RWPE2 (cell line): ENCODE measurements around the gene AOPEP.

Experiments
- ATAC-seq: fragments of 200-7000 bp; cut with Tn5 transposase; 3 replicates; pipeline ENCODE4 v1.9.1; 2021; ENCODE audit warnings: low read depth
- DNase-seq: peaks from one replicate; pipeline ENCODE4 v3.0.0-alpha.2; 2020; ENCODE audit warnings: low spot score
- H3K27ac ChIP-seq: fragments of 450-650 bp; 2 replicates; pipeline ENCODE4 v1.5.1; 2017; ENCODE audit warnings: mild to moderate bottlenecking; ENCODE audit not compliant: poor library complexity, severe bottlenecking
- H3K27me3 ChIP-seq: fragments of 250-450 bp; sonication (Bioruptor Pico); 2 replicates; pipeline ENCODE4 v1.5.1; 2021; ENCODE audit warnings: mild to moderate bottlenecking, moderate library complexity; ENCODE audit not compliant: insufficient read depth, poor library complexity, severe bottlenecking
- H3K36me3 ChIP-seq: fragments of 250-450 bp; sonication (Bioruptor Pico); 2 replicates; pipeline ENCODE4 v1.5.1; 2020; ENCODE audit warnings: low read depth, mild to moderate bottlenecking, moderate library complexity
- H3K4me1 ChIP-seq: fragments of 250-450 bp; sonication (Bioruptor Pico); 2 replicates; pipeline ENCODE4 v1.5.1; 2021; ENCODE audit warnings: mild to moderate bottlenecking, moderate library complexity; ENCODE audit not compliant: insufficient read depth, poor library complexity, severe bottlenecking
- H3K4me3 ChIP-seq: fragments of 250-450 bp; sonication (Bioruptor Pico); 2 replicates; pipeline ENCODE4 v1.5.1; 2021; ENCODE audit warnings: mild to moderate bottlenecking, moderate library complexity; ENCODE audit not compliant: severe bottlenecking
- H3K9me3 ChIP-seq: fragments of 250-450 bp; sonication (Bioruptor Pico); 2 replicates; pipeline ENCODE4 v1.5.1; 2021; ENCODE audit warnings: mild to moderate bottlenecking, moderate library complexity; ENCODE audit not compliant: severe bottlenecking
- TF ChIP-seq, protein P1 (sequence below): fragments of 450-650 bp; IDR thresholded peaks from one replicate; pipeline ENCODE4 v1.5.1; 2017; ENCODE audit warnings: mild to moderate bottlenecking, moderate library complexity; ENCODE audit not compliant: poor library complexity, severe bottlenecking

AOPEP gene

DNA sequence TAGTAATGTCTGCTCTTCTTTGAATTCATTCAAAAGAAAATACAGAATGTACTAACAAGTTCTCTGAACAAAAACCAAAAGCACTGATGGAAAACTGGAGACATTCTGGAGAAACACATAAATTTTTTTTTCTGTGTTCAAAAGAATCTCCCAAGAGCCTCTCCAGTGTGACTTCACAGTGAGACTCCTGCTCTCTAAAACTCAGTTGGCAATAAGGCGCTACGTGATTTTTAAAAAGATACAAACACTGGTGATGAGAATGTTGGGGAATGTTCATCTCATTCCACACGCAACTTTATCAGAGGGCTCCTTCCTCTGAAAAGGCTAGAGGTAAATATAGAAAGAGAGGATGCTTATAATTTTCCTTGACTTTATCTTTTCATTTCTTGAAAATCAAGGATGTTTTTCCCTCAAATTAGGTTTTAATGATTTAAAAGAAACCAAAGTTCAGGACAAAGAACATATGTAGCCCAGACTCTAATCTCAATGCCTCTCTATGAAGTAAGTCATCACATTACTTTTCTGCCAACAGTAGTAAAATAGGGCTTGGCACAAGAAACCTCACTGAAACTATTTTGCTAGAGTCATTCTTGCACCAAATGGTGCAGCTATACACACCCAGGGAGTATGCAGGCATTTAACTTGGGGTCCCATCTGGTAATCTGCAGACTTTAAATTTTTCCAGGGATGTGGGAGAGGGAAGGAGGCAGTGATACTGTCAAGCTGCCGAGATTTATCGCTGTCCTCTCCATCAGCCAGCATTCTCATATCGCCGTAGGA lies 12.9 kb upstream of the AOPEP start:
- Histone ChIP-seq H3K27ac (no peak overlapping the region), H3K4me3 (no peak overlapping the region), H3K9me3 (no peaks in the 10 kb centered on the region), H3K27me3 (no peaks in the 10 kb centered on the region), H3K4me1 (peaks cover 3% of the 10 kb centered on the region), H3K36me3 (no peaks in the 10 kb centered on the region)
- DNase-seq (no peak), ATAC-seq (no peak)
- TF ChIP-seq, protein P1, sequence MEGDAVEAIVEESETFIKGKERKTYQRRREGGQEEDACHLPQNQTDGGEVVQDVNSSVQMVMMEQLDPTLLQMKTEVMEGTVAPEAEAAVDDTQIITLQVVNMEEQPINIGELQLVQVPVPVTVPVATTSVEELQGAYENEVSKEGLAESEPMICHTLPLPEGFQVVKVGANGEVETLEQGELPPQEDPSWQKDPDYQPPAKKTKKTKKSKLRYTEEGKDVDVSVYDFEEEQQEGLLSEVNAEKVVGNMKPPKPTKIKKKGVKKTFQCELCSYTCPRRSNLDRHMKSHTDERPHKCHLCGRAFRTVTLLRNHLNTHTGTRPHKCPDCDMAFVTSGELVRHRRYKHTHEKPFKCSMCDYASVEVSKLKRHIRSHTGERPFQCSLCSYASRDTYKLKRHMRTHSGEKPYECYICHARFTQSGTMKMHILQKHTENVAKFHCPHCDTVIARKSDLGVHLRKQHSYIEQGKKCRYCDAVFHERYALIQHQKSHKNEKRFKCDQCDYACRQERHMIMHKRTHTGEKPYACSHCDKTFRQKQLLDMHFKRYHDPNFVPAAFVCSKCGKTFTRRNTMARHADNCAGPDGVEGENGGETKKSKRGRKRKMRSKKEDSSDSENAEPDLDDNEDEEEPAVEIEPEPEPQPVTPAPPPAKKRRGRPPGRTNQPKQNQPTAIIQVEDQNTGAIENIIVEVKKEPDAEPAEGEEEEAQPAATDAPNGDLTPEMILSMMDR, result no peak

DNA sequence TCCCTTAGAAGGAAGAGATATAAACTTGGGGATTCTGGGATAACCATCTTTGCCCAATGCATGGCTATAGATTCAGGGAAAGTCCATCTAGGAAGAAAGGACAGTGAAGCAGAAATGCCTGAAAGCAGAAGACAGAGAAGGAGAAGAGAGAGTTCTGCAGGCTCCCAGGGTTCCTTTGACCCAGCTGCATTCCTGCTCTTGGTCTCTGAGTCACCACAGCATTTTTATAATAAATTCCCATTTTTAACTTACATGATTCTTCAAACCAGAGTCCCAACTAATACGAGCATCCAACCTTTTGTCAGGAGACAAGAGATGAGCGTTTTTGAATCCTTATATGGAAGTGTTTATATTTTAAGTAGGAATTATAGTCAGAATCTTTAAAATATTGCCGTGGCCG lies 12.0 kb upstream of the AOPEP start:
- H3K4me1 ChIP-seq, result peaks cover 3% of the 10 kb centered on the region
- no peaks in the 10 kb centered on the region for H3K36me3 ChIP-seq
- no peak overlapping the region for H3K4me3 ChIP-seq
- H3K27ac ChIP-seq, result no peak overlapping the region
- DNase-seq, result no peak
- ATAC-seq, result no peak
- H3K9me3 ChIP-seq, result no peaks in the 10 kb centered on the region
- H3K27me3 ChIP-seq, result no peaks in the 10 kb centered on the region
- TF ChIP-seq, protein P1, result no peak

DNA sequence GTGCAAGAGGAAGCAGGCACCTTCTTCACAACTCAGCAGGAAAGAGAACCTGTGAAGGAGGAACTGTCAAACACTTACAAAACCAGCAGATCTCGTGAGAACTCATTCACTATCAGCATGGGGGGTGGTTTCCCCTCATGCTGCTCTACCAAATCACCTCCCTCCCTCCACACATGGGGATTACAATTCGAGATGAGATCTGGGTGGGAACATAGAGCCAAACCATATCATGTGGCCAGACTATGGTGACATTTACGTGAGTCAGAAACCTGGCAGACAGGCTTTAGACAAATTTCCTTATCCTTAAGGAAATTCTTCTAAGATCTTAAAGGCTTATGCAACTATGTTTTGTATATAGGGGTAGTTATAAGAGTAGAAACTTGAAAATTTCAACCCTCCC lies 8.7 kb upstream of the AOPEP start:
- no peaks in the 10 kb centered on the region for H3K27me3 ChIP-seq
- DNase-seq, result no peak
- TF ChIP-seq, protein P1, result no peak
- peak overlapping the region; percentile 17 for H3K27ac ChIP-seq
- H3K4me1 ChIP-seq, result peaks cover 17% of the 10 kb centered on the region
- no peak overlapping the region for H3K4me3 ChIP-seq
- ATAC-seq, result 0 out of 3 replicates have a peak, but pooled peaks have one; percentile 21
- H3K36me3 ChIP-seq, result no peaks in the 10 kb centered on the region
- no peaks in the 10 kb centered on the region for H3K9me3 ChIP-seq

DNA sequence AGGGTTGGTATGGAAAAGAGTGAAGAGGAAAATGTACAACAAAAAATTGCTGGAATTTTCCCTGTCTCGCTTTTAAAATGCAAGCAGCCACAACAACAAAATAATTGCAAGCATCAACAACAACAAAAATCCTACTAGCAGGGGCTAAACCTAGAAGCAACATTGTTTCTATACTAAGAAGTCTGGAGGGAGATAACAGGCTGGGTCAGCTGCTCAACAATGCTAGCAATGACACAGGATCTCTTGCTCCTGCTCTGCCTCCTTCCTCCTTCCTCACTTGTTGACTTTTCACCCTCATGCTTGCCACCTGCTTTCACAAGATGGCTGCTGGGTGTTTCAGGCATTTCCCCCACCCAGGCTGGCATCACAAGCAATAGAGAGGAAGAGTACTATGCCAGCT lies 7.6 kb upstream of the AOPEP start:
- Histone ChIP-seq H3K36me3 (no peaks in the 10 kb centered on the region), H3K4me3 (no peak overlapping the region), H3K27me3 (no peaks in the 10 kb centered on the region), H3K9me3 (no peaks in the 10 kb centered on the region), H3K4me1 (peaks cover 17% of the 10 kb centered on the region), H3K27ac (no peak overlapping the region)
- ATAC-seq, result no peak
- TF ChIP-seq, protein P1, result no peak
- DNase-seq, result no peak

DNA sequence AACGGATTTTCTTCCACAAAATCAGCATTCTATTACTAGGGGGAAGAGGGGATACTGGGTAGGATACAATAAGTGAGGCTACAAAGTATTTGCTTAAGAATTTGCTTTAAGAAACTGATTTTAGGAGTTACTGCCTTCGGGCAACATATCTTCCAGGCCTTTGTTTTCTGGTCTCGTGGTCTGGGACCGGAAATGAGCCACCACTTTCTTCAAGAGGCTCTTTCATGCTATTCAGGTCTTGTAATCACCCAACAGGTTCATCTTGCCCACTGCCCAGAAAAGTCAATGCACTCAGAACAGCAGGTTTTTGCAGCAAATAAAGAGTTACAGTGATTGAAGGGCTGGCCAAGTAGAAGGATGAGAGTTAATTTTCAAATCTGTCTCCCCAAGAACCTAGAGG lies 6.6 kb upstream of the AOPEP start:
- no peaks in the 10 kb centered on the region for H3K27me3 ChIP-seq
- H3K9me3 ChIP-seq, result no peaks in the 10 kb centered on the region
- H3K4me1 ChIP-seq, result peaks cover 17% of the 10 kb centered on the region
- H3K27ac ChIP-seq, result peak overlapping the region; percentile 48
- ATAC-seq (peak; percentile 73), DNase-seq (no peak)
- H3K4me3 ChIP-seq, result no peak overlapping the region
- TF ChIP-seq, protein P1, result no peak
- no peaks in the 10 kb centered on the region for H3K36me3 ChIP-seq
